Measurements from ENCODE around the gene SEC24A. TPM values are rescaled to one million over a fixed set of nuclear protein-coding genes. Genes with fewer than 3 reads are reported as not detected.

Gene SEC24A
- total RNA-seq, 1 experiment from 2014 or later: 22.0 TPM

DNA sequence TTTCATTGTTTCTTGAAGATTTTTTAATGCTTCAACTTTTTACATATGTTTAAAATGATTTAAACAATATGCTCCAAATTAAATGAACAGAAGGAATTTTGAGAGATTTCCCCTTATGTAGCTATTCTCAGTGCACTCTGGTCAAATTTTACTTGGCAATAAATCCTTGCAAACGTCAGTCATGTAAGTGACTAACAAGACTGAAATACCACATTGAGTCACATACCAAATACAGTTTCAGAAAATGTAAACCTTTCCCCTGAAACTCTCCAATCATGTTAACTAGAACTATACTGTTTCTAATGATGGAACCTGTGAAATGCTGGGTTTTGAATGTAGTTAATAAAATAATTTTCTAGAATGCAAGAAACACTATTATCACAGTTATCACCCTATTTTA is 45.5 kb upstream of the SEC24A start:
- H3K36me3 ChIP-seq (ENCODE audit: insufficient read depth, low read length, poor library complexity, severe bottlenecking): peaks cover 25% of the 10 kb centered on the region
- intact Hi-C loops (cut with micrococcal nuclease; ENCODE audit: unreplicated experiment): no loop called here
- no peaks in the 10 kb centered on the region for H3K4me1 ChIP-seq (ENCODE audit: insufficient read depth, low read length, poor library complexity, severe bottlenecking)
- no peaks in the 10 kb centered on the region for H3K27me3 ChIP-seq (replicated peaks; ENCODE audit: insufficient read depth, low read depth, low read length, poor library complexity)
- no peak for DNase-seq (ENCODE audit: low spot score)
- CTCF ChIA-PET: no interaction called here
- H3K9me3 ChIP-seq (ENCODE audit: low read depth, low read length, poor library complexity, severe bottlenecking): no peaks in the 10 kb centered on the region
- no peak for TF ChIP-seq EZH2 (IDR thresholded peaks at IDR 0.05; ENCODE audit: borderline replicate concordance, low read depth, low read length, poor library complexity, severe bottlenecking)
- TF ChIP-seq CTCF (conservative IDR thresholded peaks at IDR 0.05; ENCODE audit: low read depth, low read length): no peak
- no peak overlapping the region for H3K4me3 ChIP-seq (ENCODE audit: low read depth, low read length, poor library complexity, severe bottlenecking)
- BruUV-seq (replicated peaks): no TSS peak
- no peak overlapping the region for H3K27ac ChIP-seq (ENCODE audit: low read depth, low read length, poor library complexity, severe bottlenecking)
- POLR2A ChIA-PET (ENCODE audit: low non-redundant PET): no interaction called here

DNA sequence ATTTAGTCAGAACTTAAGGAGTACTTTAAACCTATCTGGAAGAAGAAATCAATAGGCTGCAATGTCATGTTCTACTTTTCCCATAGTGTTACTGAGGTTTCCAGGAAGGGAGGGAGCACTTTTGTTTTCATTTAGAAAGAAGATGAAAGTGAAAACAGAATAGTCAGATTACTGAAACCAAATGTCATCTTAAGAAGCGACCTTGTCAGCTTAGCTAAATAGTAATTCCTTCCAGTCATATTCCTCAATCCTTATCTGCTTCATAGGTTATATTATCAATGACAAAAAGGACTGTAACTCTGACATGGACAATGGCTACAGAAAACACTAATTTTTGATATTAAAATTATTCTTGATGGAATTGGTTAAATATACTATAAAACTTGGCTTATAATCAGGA is 43.7 kb upstream of the SEC24A start:
- intact Hi-C loops (cut with micrococcal nuclease; ENCODE audit: unreplicated experiment): no loop called here
- H3K27ac ChIP-seq (ENCODE audit: low read depth, low read length, poor library complexity, severe bottlenecking): no peak overlapping the region
- H3K4me3 ChIP-seq (ENCODE audit: low read depth, low read length, poor library complexity, severe bottlenecking): no peak overlapping the region
- TF ChIP-seq CTCF (conservative IDR thresholded peaks at IDR 0.05; ENCODE audit: low read depth, low read length): no peak
- no peak for TF ChIP-seq EZH2 (IDR thresholded peaks at IDR 0.05; ENCODE audit: borderline replicate concordance, low read depth, low read length, poor library complexity, severe bottlenecking)
- no peaks in the 10 kb centered on the region for H3K27me3 ChIP-seq (replicated peaks; ENCODE audit: insufficient read depth, low read depth, low read length, poor library complexity)
- H3K9me3 ChIP-seq (ENCODE audit: low read depth, low read length, poor library complexity, severe bottlenecking): no peaks in the 10 kb centered on the region
- BruUV-seq (replicated peaks): no TSS peak
- H3K4me1 ChIP-seq (ENCODE audit: insufficient read depth, low read length, poor library complexity, severe bottlenecking): no peaks in the 10 kb centered on the region
- ChIA-PET POLR2A (ENCODE audit: low non-redundant PET) (no interaction called here), CTCF (no interaction called here)
- H3K36me3 ChIP-seq (ENCODE audit: insufficient read depth, low read length, poor library complexity, severe bottlenecking): peaks cover 38% of the 10 kb centered on the region
- no peak for DNase-seq (ENCODE audit: low spot score)

DNA sequence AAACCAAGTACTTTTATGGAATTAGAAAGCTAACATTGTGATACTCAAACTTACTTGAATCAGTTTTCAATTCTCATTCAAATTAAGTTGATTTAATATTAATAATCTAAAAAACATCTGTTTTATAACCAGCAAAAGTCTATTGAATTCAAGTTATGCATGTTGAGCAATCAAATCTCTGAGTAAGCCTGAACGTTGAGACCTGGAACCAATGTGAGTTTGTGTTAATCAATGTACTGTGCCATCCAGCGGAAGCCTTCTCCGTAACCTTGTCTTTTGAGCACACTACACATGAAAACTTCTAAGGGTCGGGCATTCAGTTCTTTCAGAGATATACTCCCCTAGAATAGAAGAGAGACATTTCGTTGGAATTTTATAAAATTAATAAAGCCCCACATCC is 41.9 kb upstream of the SEC24A start:
- no peaks in the 10 kb centered on the region for H3K4me1 ChIP-seq (ENCODE audit: insufficient read depth, low read length, poor library complexity, severe bottlenecking)
- intact Hi-C loops (cut with micrococcal nuclease; ENCODE audit: unreplicated experiment): no loop called here
- no peak overlapping the region for H3K27ac ChIP-seq (ENCODE audit: low read depth, low read length, poor library complexity, severe bottlenecking)
- BruUV-seq (replicated peaks): TSS peak; percentile 32
- ChIA-PET POLR2A (ENCODE audit: low non-redundant PET) (interaction anchor here (0.6 kb wide), 1 partner anchor 426 kb away, joined by 3 read pairs; no protein-coding TSS in a partner anchor), CTCF (interaction anchor here (0.6 kb wide), 1 partner anchor 20 kb away, joined by 3 read pairs; no protein-coding TSS in a partner anchor)
- H3K9me3 ChIP-seq (ENCODE audit: low read depth, low read length, poor library complexity, severe bottlenecking): no peaks in the 10 kb centered on the region
- H3K36me3 ChIP-seq (ENCODE audit: insufficient read depth, low read length, poor library complexity, severe bottlenecking): peaks cover 39% of the 10 kb centered on the region
- no peak overlapping the region for H3K4me3 ChIP-seq (ENCODE audit: low read depth, low read length, poor library complexity, severe bottlenecking)
- TF ChIP-seq EZH2 (IDR thresholded peaks at IDR 0.05; ENCODE audit: borderline replicate concordance, low read depth, low read length, poor library complexity, severe bottlenecking) (no peak), CTCF (conservative IDR thresholded peaks at IDR 0.05; ENCODE audit: low read depth, low read length) (no peak)
- no peaks in the 10 kb centered on the region for H3K27me3 ChIP-seq (replicated peaks; ENCODE audit: insufficient read depth, low read depth, low read length, poor library complexity)
- no peak for DNase-seq (ENCODE audit: low spot score)

All from A673 (cell line).